Keratinocyte (primary cell): ENCODE measurements around the gene CST6.

Source experiments
- CTCF ChIP-seq, 3 experiments: IDR thresholded peaks in 1 of 3; conservative IDR thresholded peaks in 1 of 3; optimal IDR thresholded peaks in 1 of 3; 2 replicates in 2 of 3; 3 replicates in 1 of 3; pipeline versions ENCODE3 to v1.5.1; 2011; ENCODE audit warnings: low read length in 3 of 3, mild to moderate bottlenecking in 3 of 3, moderate library complexity in 2 of 3, control low read depth in 1 of 3, inconsistent platforms in 1 of 3; ENCODE audit not compliant: insufficient read depth in 2 of 3; ENCODE audit errors: extremely low read depth in 1 of 3
- EZH2 ChIP-seq: IDR thresholded peaks from one replicate; pipeline ENCODE4 v1.6.1; 2012; ENCODE audit warnings: inconsistent platforms, mild to moderate bottlenecking, low read length, moderate library complexity

- TF ChIP-seq CTCF (optimal IDR thresholded peaks at IDR 0.05 in 1 of 3, IDR thresholded peaks at IDR 0.05 in 1 of 3, conservative IDR thresholded peaks at IDR 0.05 in 1 of 3; ENCODE audit: extremely low read depth in 1 of 3, insufficient read depth in 2 of 3, low read length in 3 of 3) (no peak), EZH2 (no peak)
Measured at GRCh38 chr11:65979261-65979759, 32.5 kb upstream of the CST6 start.
